NCI-H1105 treated with DMSO at 0.1 percent for 48 hours (cell line): Measurements from ENCODE around the gene MIP.
"Not testable (repeated sequence)": the region's sequence is repeated elsewhere in the genome, so short reads cannot be mapped to it uniquely, and the experiment has no call there.

ENCODE experiments used
- DNase-seq: peaks from one replicate; lab custom pipeline; 2025; lab: John Stamatoyannopoulos, UW

MIP gene

DNA sequence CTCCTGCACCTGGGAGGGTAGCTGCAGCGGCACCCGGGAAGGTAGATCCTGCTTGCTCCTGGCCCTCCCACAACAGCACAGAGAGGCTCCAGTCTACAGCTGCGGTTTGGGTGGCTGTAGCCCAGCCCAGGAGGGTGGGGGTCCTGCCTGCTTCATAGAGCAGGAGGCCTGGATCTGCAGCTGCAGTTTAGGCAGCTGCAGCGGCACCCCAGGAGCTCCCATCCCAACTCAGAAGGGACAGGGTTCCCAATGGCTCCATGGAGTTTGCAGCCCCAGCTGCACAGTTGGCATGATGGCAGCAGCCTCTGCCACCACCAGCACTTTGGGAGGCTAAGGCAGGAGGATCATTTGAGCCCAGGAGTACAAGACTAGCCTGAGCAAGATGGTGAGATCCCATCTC, 43.7 kb downstream of the MIP start:
- DNase-seq, result no peak

DNA sequence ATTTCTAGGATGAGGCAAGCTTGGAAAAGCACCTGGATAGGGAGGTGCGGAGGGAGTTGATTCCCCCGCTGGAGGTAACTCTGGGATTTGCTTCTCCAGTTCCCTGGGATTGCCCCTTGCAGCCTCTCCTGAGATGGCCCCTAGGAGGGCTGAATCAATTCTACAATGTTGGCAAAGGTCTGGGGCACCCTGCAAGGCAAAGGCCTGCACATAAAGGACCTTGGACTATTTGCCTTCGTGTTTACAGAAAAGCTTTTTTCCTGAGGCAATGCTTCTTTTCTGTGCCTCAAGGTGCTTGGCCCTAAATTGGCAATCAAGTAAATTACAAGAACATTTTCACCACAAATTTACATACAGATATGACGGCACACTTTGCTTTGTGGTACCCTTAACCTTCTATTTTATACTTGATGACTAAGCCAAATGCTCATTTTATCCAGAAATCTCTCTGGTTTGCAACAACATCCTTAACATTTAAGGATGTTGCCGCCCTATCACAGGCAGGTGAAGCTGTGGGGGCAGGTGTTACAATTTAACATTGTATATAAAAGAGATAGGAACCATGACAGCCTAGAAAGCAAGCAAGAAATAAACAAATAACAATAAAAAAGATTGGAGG, 45.5 kb downstream of the MIP start:
- DNase-seq, result no peak

DNA sequence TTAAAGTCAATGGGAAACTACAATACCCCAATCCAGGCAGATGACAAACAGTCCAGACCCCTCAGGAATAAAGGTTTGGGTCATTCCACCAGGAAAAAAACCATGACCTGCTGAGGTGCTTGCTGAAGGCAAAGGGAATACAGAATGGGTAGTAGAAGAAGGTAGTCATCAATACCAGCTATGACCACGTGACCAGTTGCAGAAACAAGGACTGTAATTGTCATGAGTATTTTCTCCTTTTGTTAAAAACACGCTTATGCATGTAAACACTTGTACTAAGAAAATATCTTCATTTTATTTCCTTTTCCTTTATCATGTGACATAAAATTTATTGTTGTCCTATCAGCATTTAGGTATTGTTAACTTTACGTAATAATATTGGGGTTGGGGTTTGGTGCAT, 50.2 kb downstream of the MIP start:
- not testable (repeated sequence) for DNase-seq

DNA sequence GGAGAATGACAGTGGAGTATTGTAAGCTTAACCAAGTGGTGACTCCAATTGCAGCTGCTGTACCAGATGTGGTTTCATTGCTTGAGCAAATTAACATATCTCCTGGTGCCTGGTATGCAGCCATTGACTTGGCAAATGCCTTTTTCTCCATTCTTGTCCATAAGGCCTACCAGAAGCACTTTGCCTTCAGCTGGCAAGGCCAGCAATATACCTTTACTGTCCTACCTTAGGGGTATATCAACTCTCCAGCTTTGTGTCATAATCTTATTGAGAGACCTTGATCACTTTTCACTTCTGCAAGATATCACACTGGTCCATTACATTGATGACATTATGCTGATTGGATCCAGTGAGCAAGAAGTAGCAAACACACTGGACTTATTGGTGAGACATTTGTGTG, 52.8 kb downstream of the MIP start:
- DNase-seq, result not testable (repeated sequence)

DNA sequence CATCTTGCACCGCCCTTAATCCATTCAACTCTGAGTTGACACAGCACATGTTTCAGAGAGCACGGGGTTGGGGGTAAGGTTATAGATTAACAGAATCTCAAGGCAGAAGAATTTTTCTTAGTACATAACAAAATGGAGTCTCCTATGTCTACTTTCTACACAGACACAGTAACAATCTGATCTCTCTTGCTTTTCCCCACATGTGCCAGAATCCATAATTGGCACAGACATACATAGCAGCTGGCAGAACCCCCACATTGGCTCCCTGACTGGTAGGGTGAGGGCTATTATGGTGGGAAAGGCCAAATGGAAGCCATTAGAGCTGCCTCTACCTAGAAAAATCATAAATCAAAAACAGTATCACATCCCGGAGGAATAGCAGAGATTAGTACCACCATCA, 53.3 kb downstream of the MIP start:
- DNase-seq, result not testable (repeated sequence)
